H1 (cell line): ENCODE results near the gene TAOK1.

Source experiments
- CHD2 ChIP-seq: IDR thresholded peaks from 2 replicates; pipeline ENCODE4 v1.6.1; 2012; ENCODE audit warnings: low read length, improper control_type of control experiment
- EZH2 ChIP-seq: fragments of 200-600 bp; sonication (generic); IDR thresholded peaks from 2 replicates; pipeline ENCODE4 v1.7.1; 2012; ENCODE audit warnings: low read depth, mild to moderate bottlenecking, moderate library complexity, low read length, inconsistent platforms; ENCODE audit not compliant: severe bottlenecking
- GABPA ChIP-seq: IDR thresholded peaks from 2 replicates; pipeline ENCODE4 v1.6.1; 2011; ENCODE audit warnings: mild to moderate bottlenecking, low read length, moderate library complexity, borderline replicate concordance; ENCODE audit not compliant: insufficient read depth
- GTF2F1 ChIP-seq: IDR thresholded peaks from 2 replicates; pipeline ENCODE4 v1.6.1; 2012; ENCODE audit warnings: low read depth, low read length, improper control_type of control experiment, borderline replicate concordance
- KDM5A ChIP-seq: fragments of 200-600 bp; IDR thresholded peaks from 2 replicates; pipeline ENCODE4 v1.7.1; 2012; ENCODE audit warnings: mild to moderate bottlenecking, low read length, inconsistent platforms, mixed read lengths
- POLR2AphosphoS5 ChIP-seq: IDR thresholded peaks from 2 replicates; pipeline ENCODE4 v1.6.1; 2011; ENCODE audit warnings: low read depth, low read length
- SP1 ChIP-seq: IDR thresholded peaks from 2 replicates; pipeline ENCODE4 v1.6.1; 2011; ENCODE audit warnings: low read depth, low read length
- ZNF274 ChIP-seq: IDR thresholded peaks from 2 replicates; pipeline ENCODE4 v1.7.0; 2012; ENCODE audit warnings: low read length, borderline replicate concordance; ENCODE audit errors: extremely low read depth
- TF ChIP-seq, protein P1 (sequence below), 3 experiments: IDR thresholded peaks; 1 replicate in 2 of 3; 2 replicates in 1 of 3; pipeline versions ENCODE4 v1.5.1 to v1.6.1; 2011; ENCODE audit warnings: low read length in 3 of 3, mild to moderate bottlenecking in 3 of 3, inconsistent platforms in 2 of 3, low read depth in 1 of 3, moderate library complexity in 1 of 3; ENCODE audit not compliant: insufficient read depth in 1 of 3; ENCODE audit errors: control extremely low read depth in 1 of 3

GRCh38 chr17:29589524-29590410 lies 199.6 kb downstream of the TAOK1 start, which contains the start of gene GIT1:
- TF ChIP-seq, protein P1, sequence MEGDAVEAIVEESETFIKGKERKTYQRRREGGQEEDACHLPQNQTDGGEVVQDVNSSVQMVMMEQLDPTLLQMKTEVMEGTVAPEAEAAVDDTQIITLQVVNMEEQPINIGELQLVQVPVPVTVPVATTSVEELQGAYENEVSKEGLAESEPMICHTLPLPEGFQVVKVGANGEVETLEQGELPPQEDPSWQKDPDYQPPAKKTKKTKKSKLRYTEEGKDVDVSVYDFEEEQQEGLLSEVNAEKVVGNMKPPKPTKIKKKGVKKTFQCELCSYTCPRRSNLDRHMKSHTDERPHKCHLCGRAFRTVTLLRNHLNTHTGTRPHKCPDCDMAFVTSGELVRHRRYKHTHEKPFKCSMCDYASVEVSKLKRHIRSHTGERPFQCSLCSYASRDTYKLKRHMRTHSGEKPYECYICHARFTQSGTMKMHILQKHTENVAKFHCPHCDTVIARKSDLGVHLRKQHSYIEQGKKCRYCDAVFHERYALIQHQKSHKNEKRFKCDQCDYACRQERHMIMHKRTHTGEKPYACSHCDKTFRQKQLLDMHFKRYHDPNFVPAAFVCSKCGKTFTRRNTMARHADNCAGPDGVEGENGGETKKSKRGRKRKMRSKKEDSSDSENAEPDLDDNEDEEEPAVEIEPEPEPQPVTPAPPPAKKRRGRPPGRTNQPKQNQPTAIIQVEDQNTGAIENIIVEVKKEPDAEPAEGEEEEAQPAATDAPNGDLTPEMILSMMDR (IDR thresholded peaks at IDR 0.05; ENCODE audit: control extremely low read depth in 1 of 3, insufficient read depth in 1 of 3, low read depth in 1 of 3, low read length in 3 of 3) = peak in 1 of 3 experiments; percentile 13; a peak in 1 of 4 replicates
- TF ChIP-seq SP1 = no peak
- TF ChIP-seq KDM5A = no peak
- peak; percentile 45 for TF ChIP-seq EZH2
- no peak for TF ChIP-seq CHD2
- TF ChIP-seq POLR2AphosphoS5 = no peak
- no peak for TF ChIP-seq GABPA
- no peak for TF ChIP-seq ZNF274
- no peak for TF ChIP-seq GTF2F1
